SK-N-SH (cell line): Measurements from ENCODE around the gene SYNPR. TPM values are rescaled to one million over a fixed set of nuclear protein-coding genes. Genes with fewer than 3 reads are reported as not detected.

ENCODE experiments used
- CTCF ChIA-PET: fragments of 300-600, 350-600 bp; formaldehyde crosslinking; extraction: SDS; loops from one replicate; lab custom pipeline; 2021; lab: Yijun Ruan, JAX
- POLR2A ChIA-PET: fragments of 350-600 bp; sonication (Branson Sonifier 250); formaldehyde crosslinking; extraction: SDS; loops from one replicate; lab custom pipeline; 2020; ENCODE audit warnings: antibody characterized with exemption, inconsistent platforms; lab: Yijun Ruan, JAX
- DNase-seq: peaks from one replicate; pipeline ENCODE4 v3.0.0; 2012
- H2AFZ ChIP-seq: fragments of 200-600 bp; sonication (generic); 2 replicates; pipeline ENCODE4 v1.8.1; 2016; ENCODE audit warnings: antibody characterized with exemption, mild to moderate bottlenecking, low read depth
- H3F3A ChIP-seq: fragments of 200-600 bp; sonication (generic); replicated peaks from 2 replicates; pipeline ENCODE3; 2016; ENCODE audit warnings: antibody characterized with exemption, mild to moderate bottlenecking; ENCODE audit not compliant: insufficient read depth
- H3K27ac ChIP-seq, 2 experiments: fragments of 200-500 bp in 1 of 2; fragments of 200-600 bp in 1 of 2; sonication (Bioruptor generic) in 1 of 2; sonication (generic), shearing (Covaris generic) in 1 of 2; 2 replicates each; pipeline versions ENCODE4 v1.5.1 to v1.6.1; 2014 to 2016; ENCODE audit warnings: low read depth in 2 of 2, inconsistent platforms in 1 of 2, low read length in 1 of 2, mild to moderate bottlenecking in 1 of 2, mixed read lengths in 1 of 2
- H3K27me3 ChIP-seq: fragments of 200-600 bp; sonication (generic), shearing (Covaris generic); 2 replicates; pipeline ENCODE4 v1.6.1; 2016; ENCODE audit warnings: mixed run types; ENCODE audit not compliant: insufficient read depth
- H3K36me3 ChIP-seq, 2 experiments: fragments of 200-500 bp in 1 of 2; fragments of 200-600 bp in 1 of 2; sonication (Bioruptor generic) in 1 of 2; sonication (generic) in 1 of 2; replicated peaks in 1 of 2; 2 replicates each; pipeline versions ENCODE3 to v1.5.1; 2014 to 2016; ENCODE audit warnings: low read length in 1 of 2, mild to moderate bottlenecking in 1 of 2; ENCODE audit not compliant: insufficient read depth in 2 of 2, control insufficient read depth in 1 of 2
- H3K4me1 ChIP-seq, 2 experiments: fragments of 200-500 bp in 1 of 2; fragments of 200-600 bp in 1 of 2; sonication (Bioruptor generic) in 1 of 2; sonication (generic), shearing (Covaris generic) in 1 of 2; 2 replicates each; pipeline versions ENCODE4 v1.5.1 to v1.6.1; 2014 to 2016; ENCODE audit warnings: low read depth in 1 of 2, low read length in 1 of 2, mixed run types in 1 of 2; ENCODE audit not compliant: insufficient read depth in 2 of 2, control insufficient read depth in 1 of 2
- H3K4me2 ChIP-seq: fragments of 200-600 bp; sonication (generic), shearing (Covaris generic); 2 replicates; pipeline ENCODE4 v1.6.1; 2017; ENCODE audit warnings: mixed run types
- H3K4me3 ChIP-seq, 2 experiments: fragments of 200-500 bp in 1 of 2; fragments of 200-600 bp in 1 of 2; sonication (Bioruptor generic) in 1 of 2; sonication (generic), shearing (Covaris generic) in 1 of 2; 2 replicates each; pipeline versions ENCODE4 v1.5.1 to v1.8.1; 2014 to 2016; ENCODE audit warnings: low read depth in 2 of 2, inconsistent platforms in 1 of 2, low read length in 1 of 2, mild to moderate bottlenecking in 1 of 2, mixed read lengths in 1 of 2, moderate library complexity in 1 of 2
- H3K79me2 ChIP-seq: fragments of 200-600 bp; sonication (generic); 2 replicates; pipeline ENCODE4 v1.8.1; 2017; ENCODE audit warnings: mild to moderate bottlenecking; ENCODE audit not compliant: insufficient read depth
- H3K9ac ChIP-seq: fragments of 200-600 bp; sonication (generic); 2 replicates; pipeline ENCODE4 v1.6.1; 2017; ENCODE audit warnings: mixed run types
- H3K9me2 ChIP-seq: fragments of 200-600 bp; sonication (generic); 2 replicates; pipeline ENCODE4 v1.6.1; 2017; ENCODE audit warnings: mixed run types
- H3K9me3 ChIP-seq: fragments of 200-600 bp; sonication (generic); 2 replicates; pipeline ENCODE4 v1.6.1; 2017; ENCODE audit warnings: mixed run types, mild to moderate bottlenecking, moderate library complexity
- H4K20me1 ChIP-seq: fragments of 200-600 bp; sonication (generic); 2 replicates; pipeline ENCODE4 v1.6.1; 2017; ENCODE audit warnings: mild to moderate bottlenecking, mixed run types; ENCODE audit not compliant: insufficient read depth
- CTCF ChIP-seq: fragments of 200-600 bp; sonication (generic); IDR thresholded peaks from 2 replicates; pipeline ENCODE4 v1.6.1; 2017; ENCODE audit warnings: antibody characterized with exemption, mild to moderate bottlenecking, moderate library complexity
- ELF1 ChIP-seq: IDR thresholded peaks from 2 replicates; pipeline ENCODE4 v1.4.0; 2012
- EP300 ChIP-seq, 2 experiments: IDR thresholded peaks; 2 replicates each; pipeline versions ENCODE4 v1.4.0 to v1.6.1; 2012; ENCODE audit warnings: borderline replicate concordance in 1 of 2, low read depth in 1 of 2, low read length in 1 of 2
- FOSL2 ChIP-seq: IDR thresholded peaks from 2 replicates; pipeline ENCODE4 v1.4.0; 2012; ENCODE audit warnings: low read depth, mild to moderate bottlenecking, moderate library complexity, borderline replicate concordance
- FOXM1 ChIP-seq: IDR thresholded peaks from 2 replicates; pipeline ENCODE4 v1.4.0; 2012; ENCODE audit warnings: low read depth, mild to moderate bottlenecking
- JUND ChIP-seq: IDR thresholded peaks from 2 replicates; pipeline ENCODE4 v1.4.0; 2012
- MXI1 ChIP-seq: IDR thresholded peaks from 2 replicates; pipeline ENCODE4 v1.6.1; 2012; ENCODE audit warnings: mild to moderate bottlenecking, low read depth, low read length, improper control_type of control experiment
- NRF1 ChIP-seq: IDR thresholded peaks from 2 replicates; pipeline ENCODE4 v1.6.1; 2012; ENCODE audit warnings: low read depth, mild to moderate bottlenecking, low read length
- RAD21 ChIP-seq: IDR thresholded peaks from 2 replicates; pipeline ENCODE4 v1.6.1; 2012; ENCODE audit warnings: mild to moderate bottlenecking, low read length
- RCOR1 ChIP-seq: fragments of 150-350 bp; IDR thresholded peaks from 2 replicates; pipeline ENCODE4 v1.6.1; 2017; ENCODE audit warnings: antibody characterized with exemption, low read length
- REST ChIP-seq: IDR thresholded peaks from 2 replicates; pipeline ENCODE4 v1.6.1; 2012; ENCODE audit warnings: mild to moderate bottlenecking, low read depth, low read length, moderate library complexity
- SIN3A ChIP-seq: IDR thresholded peaks from 2 replicates; pipeline ENCODE4 v1.6.1; 2012; ENCODE audit warnings: low read depth, mild to moderate bottlenecking, low read length, moderate library complexity, borderline replicate concordance
- USF2 ChIP-seq: fragments of 150-350 bp; IDR thresholded peaks from 2 replicates; pipeline ENCODE4 v1.6.1; 2017; ENCODE audit warnings: antibody characterized with exemption, low read length, low read depth, borderline replicate concordance
- YY1 ChIP-seq: IDR thresholded peaks from 2 replicates; pipeline ENCODE4 v1.4.0; 2012; ENCODE audit warnings: low read depth, mild to moderate bottlenecking
- ZBTB33 ChIP-seq: IDR thresholded peaks from 2 replicates; pipeline ENCODE4 v1.4.0; 2012; ENCODE audit warnings: low read depth, borderline replicate concordance
- WGBS: methylation state at CpG from one replicate; pipeline ENCODE4 v1.1.6; 2017; ENCODE audit warnings: low lambda C conversion rate; 5-methylcytosine and 5-hydroxymethylcytosine counted together
- polyA plus RNA-seq, 3 experiments: library from polyadenylated mRNA; depleted of rRNA; stranded (reverse); fragments of >200 nt; gene quantifications; 2 replicates each; pipeline ENCODE4 v1.2.3, GENCODE V29; 2012

The SYNPR gene
- polyA plus RNA-seq, 1 of the 3 experiments (the other 2 are of a cell fraction): not detected

GRCh38 chr3:63324621-63325020 is 46.5 kb downstream of the SYNPR start (continued):
- TF ChIP-seq ZBTB33: no peak
- no peak for TF ChIP-seq ELF1

- Histone ChIP-seq H4K20me1 (no peaks in the 10 kb centered on the region), H2AFZ (no peak overlapping the region), H3K4me3 (no peak overlapping the region), H3K79me2 (no peaks in the 10 kb centered on the region; the same call in 1 of the 2 replicates), H3K27me3 (no peaks in the 10 kb centered on the region; the same call in 1 of the 2 replicates), H3K9me3 (no peaks in the 10 kb centered on the region), H3K9ac (no peak overlapping the region), H3K27ac (no peak overlapping the region), H3K9me2 (no peaks in the 10 kb centered on the region), H3K4me1 (no peaks in the 10 kb centered on the region; a peak in 1 of 4 replicates), H3F3A (no peaks in the 10 kb centered on the region), H3K36me3 (no peaks in the 10 kb centered on the region), H3K4me2 (no peak overlapping the region)
- no peak for DNase-seq
- WGBS: 54% methylated on average over 2 of the region's 2 CpGs
- ChIA-PET POLR2A (no interaction called here), CTCF (no interaction called here)
- no peak for TF ChIP-seq FOXM1
- no peak for TF ChIP-seq EP300 (IDR thresholded peaks at IDR 0.05; ENCODE audit: borderline replicate concordance in 1 of 2, low read depth in 1 of 2, low read length in 1 of 2)
- no peak for TF ChIP-seq FOSL2
- no peak for TF ChIP-seq ZBTB33
- no peak for TF ChIP-seq RCOR1
- TF ChIP-seq USF2: no peak
- no peak for TF ChIP-seq JUND
- TF ChIP-seq RAD21: no peak
- no peak for TF ChIP-seq NRF1
- TF ChIP-seq ELF1: no peak
- TF ChIP-seq MXI1: no peak
- no peak for TF ChIP-seq CTCF
- TF ChIP-seq SIN3A: no peak
- TF ChIP-seq YY1: no peak
- TF ChIP-seq REST: no peak
Measured at GRCh38 chr3:63325386-63325785, 47.3 kb downstream of the SYNPR start.
